SK-N-SH (cell line): ENCODE measurements around the gene EML1. TPM values are rescaled to one million over a fixed set of nuclear protein-coding genes. Genes with fewer than 3 reads are reported as not detected.

Experiments
- CTCF ChIA-PET: fragments of 300-600, 350-600 bp; formaldehyde crosslinking; extraction: SDS; loops from one replicate; lab custom pipeline; 2021; lab: Yijun Ruan, JAX
- POLR2A ChIA-PET: fragments of 350-600 bp; sonication (Branson Sonifier 250); formaldehyde crosslinking; extraction: SDS; loops from one replicate; lab custom pipeline; 2020; ENCODE audit warnings: antibody characterized with exemption, inconsistent platforms; lab: Yijun Ruan, JAX
- DNase-seq: peaks from one replicate; pipeline ENCODE4 v3.0.0; 2012
- H2AFZ ChIP-seq: fragments of 200-600 bp; sonication (generic); 2 replicates; pipeline ENCODE4 v1.8.1; 2016; ENCODE audit warnings: antibody characterized with exemption, mild to moderate bottlenecking, low read depth
- H3F3A ChIP-seq: fragments of 200-600 bp; sonication (generic); replicated peaks from 2 replicates; pipeline ENCODE3; 2016; ENCODE audit warnings: antibody characterized with exemption, mild to moderate bottlenecking; ENCODE audit not compliant: insufficient read depth
- H3K27ac ChIP-seq, 2 experiments: fragments of 200-500 bp in 1 of 2; fragments of 200-600 bp in 1 of 2; sonication (Bioruptor generic) in 1 of 2; sonication (generic), shearing (Covaris generic) in 1 of 2; 2 replicates each; pipeline versions ENCODE4 v1.5.1 to v1.6.1; 2014 to 2016; ENCODE audit warnings: low read depth in 2 of 2, inconsistent platforms in 1 of 2, low read length in 1 of 2, mild to moderate bottlenecking in 1 of 2, mixed read lengths in 1 of 2
- H3K27me3 ChIP-seq: fragments of 200-600 bp; sonication (generic), shearing (Covaris generic); 2 replicates; pipeline ENCODE4 v1.6.1; 2016; ENCODE audit warnings: mixed run types; ENCODE audit not compliant: insufficient read depth
- H3K36me3 ChIP-seq, 2 experiments: fragments of 200-500 bp in 1 of 2; fragments of 200-600 bp in 1 of 2; sonication (Bioruptor generic) in 1 of 2; sonication (generic) in 1 of 2; replicated peaks in 1 of 2; 2 replicates each; pipeline versions ENCODE3 to v1.5.1; 2014 to 2016; ENCODE audit warnings: low read length in 1 of 2, mild to moderate bottlenecking in 1 of 2; ENCODE audit not compliant: insufficient read depth in 2 of 2, control insufficient read depth in 1 of 2
- H3K4me1 ChIP-seq, 2 experiments: fragments of 200-500 bp in 1 of 2; fragments of 200-600 bp in 1 of 2; sonication (Bioruptor generic) in 1 of 2; sonication (generic), shearing (Covaris generic) in 1 of 2; 2 replicates each; pipeline versions ENCODE4 v1.5.1 to v1.6.1; 2014 to 2016; ENCODE audit warnings: low read depth in 1 of 2, low read length in 1 of 2, mixed run types in 1 of 2; ENCODE audit not compliant: insufficient read depth in 2 of 2, control insufficient read depth in 1 of 2
- H3K4me2 ChIP-seq: fragments of 200-600 bp; sonication (generic), shearing (Covaris generic); 2 replicates; pipeline ENCODE4 v1.6.1; 2017; ENCODE audit warnings: mixed run types
- H3K4me3 ChIP-seq, 2 experiments: fragments of 200-500 bp in 1 of 2; fragments of 200-600 bp in 1 of 2; sonication (Bioruptor generic) in 1 of 2; sonication (generic), shearing (Covaris generic) in 1 of 2; 2 replicates each; pipeline versions ENCODE4 v1.5.1 to v1.8.1; 2014 to 2016; ENCODE audit warnings: low read depth in 2 of 2, inconsistent platforms in 1 of 2, low read length in 1 of 2, mild to moderate bottlenecking in 1 of 2, mixed read lengths in 1 of 2, moderate library complexity in 1 of 2
- H3K79me2 ChIP-seq: fragments of 200-600 bp; sonication (generic); 2 replicates; pipeline ENCODE4 v1.8.1; 2017; ENCODE audit warnings: mild to moderate bottlenecking; ENCODE audit not compliant: insufficient read depth
- H3K9ac ChIP-seq: fragments of 200-600 bp; sonication (generic); 2 replicates; pipeline ENCODE4 v1.6.1; 2017; ENCODE audit warnings: mixed run types
- H3K9me2 ChIP-seq: fragments of 200-600 bp; sonication (generic); 2 replicates; pipeline ENCODE4 v1.6.1; 2017; ENCODE audit warnings: mixed run types
- H3K9me3 ChIP-seq: fragments of 200-600 bp; sonication (generic); 2 replicates; pipeline ENCODE4 v1.6.1; 2017; ENCODE audit warnings: mixed run types, mild to moderate bottlenecking, moderate library complexity
- H4K20me1 ChIP-seq: fragments of 200-600 bp; sonication (generic); 2 replicates; pipeline ENCODE4 v1.6.1; 2017; ENCODE audit warnings: mild to moderate bottlenecking, mixed run types; ENCODE audit not compliant: insufficient read depth
- CHD2 ChIP-seq: fragments of 150-350 bp; IDR thresholded peaks from 2 replicates; pipeline ENCODE4 v1.6.1; 2018; ENCODE audit warnings: low read length; ENCODE audit not compliant: partially characterized antibody
- EZH2phosphoT487 ChIP-seq: fragments of 200-600 bp; sonication (generic); IDR thresholded peaks from 2 replicates; pipeline ENCODE4 v1.6.1; 2017; ENCODE audit warnings: low read depth, mixed run types, mild to moderate bottlenecking, antibody characterized with exemption, moderate library complexity, borderline replicate concordance
- FOSL2 ChIP-seq: IDR thresholded peaks from 2 replicates; pipeline ENCODE4 v1.4.0; 2012; ENCODE audit warnings: low read depth, mild to moderate bottlenecking, moderate library complexity, borderline replicate concordance
- FOXJ3 ChIP-seq: sonication (generic); formaldehyde crosslinking; IDR thresholded peaks from 2 replicates; pipeline ENCODE4 v1.5.1; 2020; ENCODE audit warnings: mild to moderate bottlenecking, missing genetic modification reagents
- FOXM1 ChIP-seq: IDR thresholded peaks from 2 replicates; pipeline ENCODE4 v1.4.0; 2012; ENCODE audit warnings: low read depth, mild to moderate bottlenecking
- MEF2A ChIP-seq: IDR thresholded peaks from 2 replicates; pipeline ENCODE4 v1.4.0; 2012; ENCODE audit warnings: low read depth, borderline replicate concordance
- MXI1 ChIP-seq: IDR thresholded peaks from 2 replicates; pipeline ENCODE4 v1.6.1; 2012; ENCODE audit warnings: mild to moderate bottlenecking, low read depth, low read length, improper control_type of control experiment
- NRF1 ChIP-seq: IDR thresholded peaks from 2 replicates; pipeline ENCODE4 v1.6.1; 2012; ENCODE audit warnings: low read depth, mild to moderate bottlenecking, low read length
- RAD21 ChIP-seq: IDR thresholded peaks from 2 replicates; pipeline ENCODE4 v1.6.1; 2012; ENCODE audit warnings: mild to moderate bottlenecking, low read length
- RCOR1 ChIP-seq: fragments of 150-350 bp; IDR thresholded peaks from 2 replicates; pipeline ENCODE4 v1.6.1; 2017; ENCODE audit warnings: antibody characterized with exemption, low read length
- RXRA ChIP-seq: IDR thresholded peaks from 2 replicates; pipeline ENCODE4 v1.4.0; 2012; ENCODE audit warnings: low read depth, mild to moderate bottlenecking, borderline replicate concordance
- SIN3A ChIP-seq: IDR thresholded peaks from 2 replicates; pipeline ENCODE4 v1.6.1; 2012; ENCODE audit warnings: low read depth, mild to moderate bottlenecking, low read length, moderate library complexity, borderline replicate concordance
- TAF1 ChIP-seq: IDR thresholded peaks from 2 replicates; pipeline ENCODE4 v1.6.1; 2012; ENCODE audit warnings: low read depth, mild to moderate bottlenecking, low read length, moderate library complexity, borderline replicate concordance
- YY1 ChIP-seq: IDR thresholded peaks from 2 replicates; pipeline ENCODE4 v1.4.0; 2012; ENCODE audit warnings: low read depth, mild to moderate bottlenecking
- ZBTB33 ChIP-seq: IDR thresholded peaks from 2 replicates; pipeline ENCODE4 v1.4.0; 2012; ENCODE audit warnings: low read depth, borderline replicate concordance
- WGBS: methylation state at CpG from one replicate; pipeline ENCODE4 v1.1.6; 2017; ENCODE audit warnings: low lambda C conversion rate; 5-methylcytosine and 5-hydroxymethylcytosine counted together
- polyA plus RNA-seq, 3 experiments: library from polyadenylated mRNA; depleted of rRNA; stranded (reverse); fragments of >200 nt; gene quantifications; 2 replicates each; pipeline ENCODE4 v1.2.3, GENCODE V29; 2012
- TF ChIP-seq, protein P1 (sequence below): IDR thresholded peaks from 2 replicates; pipeline ENCODE4; 2012
- TF ChIP-seq, protein P2 (sequence below): fragments of 200-600 bp; sonication (generic); IDR thresholded peaks from 2 replicates; pipeline ENCODE4 v1.6.1; 2017; ENCODE audit warnings: antibody characterized with exemption, mild to moderate bottlenecking, moderate library complexity
- TF ChIP-seq, protein P3 (sequence below): IDR thresholded peaks from 2 replicates; pipeline ENCODE4 v1.6.1; 2012; ENCODE audit warnings: mild to moderate bottlenecking, low read depth, low read length, moderate library complexity

The EML1 gene
- polyA plus RNA-seq, 1 of the 3 experiments (the other 2 are of a cell fraction), result 6.3 TPM

GRCh38 chr14:99821519-99822508, 28.6 kb downstream of the EML1 start (continued):
- TF ChIP-seq MEF2A (no peak), FOXM1 (no peak), CHD2 (no peak), SIN3A (0 out of 2 replicates have a peak, but pooled peaks have one; percentile 68), RCOR1 (peak; percentile 60; the same call in 1 of the 2 replicates), RXRA (no peak), ZBTB33 (peak; percentile 86; the same call in 1 of the 2 replicates), FOSL2 (0 out of 2 replicates have a peak, but pooled peaks have one; percentile 30), YY1 (no peak), MXI1 (0 out of 2 replicates have a peak, but pooled peaks have one; percentile 50), FOXJ3 (CRISPR knock-in tag) (no peak)

- Histone ChIP-seq H3K4me3 (no peak overlapping the region), H3K4me2 (no peak overlapping the region), H3F3A (no peaks in the 10 kb centered on the region), H3K9me2 (no peaks in the 10 kb centered on the region), H2AFZ (no peak overlapping the region), H4K20me1 (peaks cover 51% of the 10 kb centered on the region), H3K79me2 (no peaks in the 10 kb centered on the region; the same call in 1 of the 2 replicates), H3K9me3 (no peaks in the 10 kb centered on the region), H3K9ac (no peak overlapping the region), H3K27me3 (no peaks in the 10 kb centered on the region), H3K36me3 (no peaks in the 10 kb centered on the region), H3K27ac (no peak overlapping the region), H3K4me1 (peaks cover 0 to 13% of the 10 kb centered on the region in 2 experiments; a peak in 1 of 4 replicates)
- CTCF ChIA-PET, result interaction anchor here (0.9 to 1.9 kb wide), 4 partner anchors 9 to 93 kb away, joined by 3 to 5 read pairs (median 4); no protein-coding TSS in a partner anchor
- TF ChIP-seq, protein P1, sequence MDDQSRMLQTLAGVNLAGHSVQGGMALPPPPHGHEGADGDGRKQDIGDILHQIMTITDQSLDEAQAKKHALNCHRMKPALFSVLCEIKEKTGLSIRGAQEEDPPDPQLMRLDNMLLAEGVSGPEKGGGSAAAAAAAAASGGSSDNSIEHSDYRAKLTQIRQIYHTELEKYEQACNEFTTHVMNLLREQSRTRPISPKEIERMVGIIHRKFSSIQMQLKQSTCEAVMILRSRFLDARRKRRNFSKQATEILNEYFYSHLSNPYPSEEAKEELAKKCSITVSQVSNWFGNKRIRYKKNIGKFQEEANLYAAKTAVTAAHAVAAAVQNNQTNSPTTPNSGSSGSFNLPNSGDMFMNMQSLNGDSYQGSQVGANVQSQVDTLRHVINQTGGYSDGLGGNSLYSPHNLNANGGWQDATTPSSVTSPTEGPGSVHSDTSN, result no peak
- TF ChIP-seq NRF1, result no peak
- TF ChIP-seq, protein P2, sequence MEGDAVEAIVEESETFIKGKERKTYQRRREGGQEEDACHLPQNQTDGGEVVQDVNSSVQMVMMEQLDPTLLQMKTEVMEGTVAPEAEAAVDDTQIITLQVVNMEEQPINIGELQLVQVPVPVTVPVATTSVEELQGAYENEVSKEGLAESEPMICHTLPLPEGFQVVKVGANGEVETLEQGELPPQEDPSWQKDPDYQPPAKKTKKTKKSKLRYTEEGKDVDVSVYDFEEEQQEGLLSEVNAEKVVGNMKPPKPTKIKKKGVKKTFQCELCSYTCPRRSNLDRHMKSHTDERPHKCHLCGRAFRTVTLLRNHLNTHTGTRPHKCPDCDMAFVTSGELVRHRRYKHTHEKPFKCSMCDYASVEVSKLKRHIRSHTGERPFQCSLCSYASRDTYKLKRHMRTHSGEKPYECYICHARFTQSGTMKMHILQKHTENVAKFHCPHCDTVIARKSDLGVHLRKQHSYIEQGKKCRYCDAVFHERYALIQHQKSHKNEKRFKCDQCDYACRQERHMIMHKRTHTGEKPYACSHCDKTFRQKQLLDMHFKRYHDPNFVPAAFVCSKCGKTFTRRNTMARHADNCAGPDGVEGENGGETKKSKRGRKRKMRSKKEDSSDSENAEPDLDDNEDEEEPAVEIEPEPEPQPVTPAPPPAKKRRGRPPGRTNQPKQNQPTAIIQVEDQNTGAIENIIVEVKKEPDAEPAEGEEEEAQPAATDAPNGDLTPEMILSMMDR, result no peak
- TF ChIP-seq RAD21, result no peak
- TF ChIP-seq FOXM1, result no peak
- no peak for TF ChIP-seq CHD2
- TF ChIP-seq, protein P3, sequence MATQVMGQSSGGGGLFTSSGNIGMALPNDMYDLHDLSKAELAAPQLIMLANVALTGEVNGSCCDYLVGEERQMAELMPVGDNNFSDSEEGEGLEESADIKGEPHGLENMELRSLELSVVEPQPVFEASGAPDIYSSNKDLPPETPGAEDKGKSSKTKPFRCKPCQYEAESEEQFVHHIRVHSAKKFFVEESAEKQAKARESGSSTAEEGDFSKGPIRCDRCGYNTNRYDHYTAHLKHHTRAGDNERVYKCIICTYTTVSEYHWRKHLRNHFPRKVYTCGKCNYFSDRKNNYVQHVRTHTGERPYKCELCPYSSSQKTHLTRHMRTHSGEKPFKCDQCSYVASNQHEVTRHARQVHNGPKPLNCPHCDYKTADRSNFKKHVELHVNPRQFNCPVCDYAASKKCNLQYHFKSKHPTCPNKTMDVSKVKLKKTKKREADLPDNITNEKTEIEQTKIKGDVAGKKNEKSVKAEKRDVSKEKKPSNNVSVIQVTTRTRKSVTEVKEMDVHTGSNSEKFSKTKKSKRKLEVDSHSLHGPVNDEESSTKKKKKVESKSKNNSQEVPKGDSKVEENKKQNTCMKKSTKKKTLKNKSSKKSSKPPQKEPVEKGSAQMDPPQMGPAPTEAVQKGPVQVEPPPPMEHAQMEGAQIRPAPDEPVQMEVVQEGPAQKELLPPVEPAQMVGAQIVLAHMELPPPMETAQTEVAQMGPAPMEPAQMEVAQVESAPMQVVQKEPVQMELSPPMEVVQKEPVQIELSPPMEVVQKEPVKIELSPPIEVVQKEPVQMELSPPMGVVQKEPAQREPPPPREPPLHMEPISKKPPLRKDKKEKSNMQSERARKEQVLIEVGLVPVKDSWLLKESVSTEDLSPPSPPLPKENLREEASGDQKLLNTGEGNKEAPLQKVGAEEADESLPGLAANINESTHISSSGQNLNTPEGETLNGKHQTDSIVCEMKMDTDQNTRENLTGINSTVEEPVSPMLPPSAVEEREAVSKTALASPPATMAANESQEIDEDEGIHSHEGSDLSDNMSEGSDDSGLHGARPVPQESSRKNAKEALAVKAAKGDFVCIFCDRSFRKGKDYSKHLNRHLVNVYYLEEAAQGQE, result no peak
- no peak for TF ChIP-seq TAF1
- no peak for TF ChIP-seq YY1
- TF ChIP-seq EZH2phosphoT487, result no peak
- no peak for TF ChIP-seq FOXJ3 (CRISPR knock-in tag)
- DNase-seq, result no peak
- POLR2A ChIA-PET, result no interaction called here
- 95% methylated on average over 18 of the region's 18 CpGs for WGBS
Measured at GRCh38 chr14:99822800-99823455, 29.7 kb downstream of the EML1 start.
